SK-N-SH (cell line): ENCODE results near the gene FAM227B. TPM values are rescaled to one million over a fixed set of nuclear protein-coding genes. Genes with fewer than 3 reads are reported as not detected.

Experiments
- CTCF ChIA-PET: fragments of 300-600, 350-600 bp; formaldehyde crosslinking; extraction: SDS; loops from one replicate; lab custom pipeline; 2021; lab: Yijun Ruan, JAX
- POLR2A ChIA-PET: fragments of 350-600 bp; sonication (Branson Sonifier 250); formaldehyde crosslinking; extraction: SDS; loops from one replicate; lab custom pipeline; 2020; ENCODE audit warnings: antibody characterized with exemption, inconsistent platforms; lab: Yijun Ruan, JAX
- DNase-seq: peaks from one replicate; pipeline ENCODE4 v3.0.0; 2012
- H2AFZ ChIP-seq: fragments of 200-600 bp; sonication (generic); 2 replicates; pipeline ENCODE4 v1.8.1; 2016; ENCODE audit warnings: antibody characterized with exemption, mild to moderate bottlenecking, low read depth
- H3F3A ChIP-seq: fragments of 200-600 bp; sonication (generic); replicated peaks from 2 replicates; pipeline ENCODE3; 2016; ENCODE audit warnings: antibody characterized with exemption, mild to moderate bottlenecking; ENCODE audit not compliant: insufficient read depth
- H3K27ac ChIP-seq, 2 experiments: fragments of 200-500 bp in 1 of 2; fragments of 200-600 bp in 1 of 2; sonication (Bioruptor generic) in 1 of 2; sonication (generic), shearing (Covaris generic) in 1 of 2; 2 replicates each; pipeline versions ENCODE4 v1.5.1 to v1.6.1; 2014 to 2016; ENCODE audit warnings: low read depth in 2 of 2, inconsistent platforms in 1 of 2, low read length in 1 of 2, mild to moderate bottlenecking in 1 of 2, mixed read lengths in 1 of 2
- H3K27me3 ChIP-seq: fragments of 200-600 bp; sonication (generic), shearing (Covaris generic); 2 replicates; pipeline ENCODE4 v1.6.1; 2016; ENCODE audit warnings: mixed run types; ENCODE audit not compliant: insufficient read depth
- H3K36me3 ChIP-seq, 2 experiments: fragments of 200-500 bp in 1 of 2; fragments of 200-600 bp in 1 of 2; sonication (Bioruptor generic) in 1 of 2; sonication (generic) in 1 of 2; replicated peaks in 1 of 2; 2 replicates each; pipeline versions ENCODE3 to v1.5.1; 2014 to 2016; ENCODE audit warnings: low read length in 1 of 2, mild to moderate bottlenecking in 1 of 2; ENCODE audit not compliant: insufficient read depth in 2 of 2, control insufficient read depth in 1 of 2
- H3K4me1 ChIP-seq, 2 experiments: fragments of 200-500 bp in 1 of 2; fragments of 200-600 bp in 1 of 2; sonication (Bioruptor generic) in 1 of 2; sonication (generic), shearing (Covaris generic) in 1 of 2; 2 replicates each; pipeline versions ENCODE4 v1.5.1 to v1.6.1; 2014 to 2016; ENCODE audit warnings: low read depth in 1 of 2, low read length in 1 of 2, mixed run types in 1 of 2; ENCODE audit not compliant: insufficient read depth in 2 of 2, control insufficient read depth in 1 of 2
- H3K4me2 ChIP-seq: fragments of 200-600 bp; sonication (generic), shearing (Covaris generic); 2 replicates; pipeline ENCODE4 v1.6.1; 2017; ENCODE audit warnings: mixed run types
- H3K4me3 ChIP-seq, 2 experiments: fragments of 200-500 bp in 1 of 2; fragments of 200-600 bp in 1 of 2; sonication (Bioruptor generic) in 1 of 2; sonication (generic), shearing (Covaris generic) in 1 of 2; 2 replicates each; pipeline versions ENCODE4 v1.5.1 to v1.8.1; 2014 to 2016; ENCODE audit warnings: low read depth in 2 of 2, inconsistent platforms in 1 of 2, low read length in 1 of 2, mild to moderate bottlenecking in 1 of 2, mixed read lengths in 1 of 2, moderate library complexity in 1 of 2
- H3K79me2 ChIP-seq: fragments of 200-600 bp; sonication (generic); 2 replicates; pipeline ENCODE4 v1.8.1; 2017; ENCODE audit warnings: mild to moderate bottlenecking; ENCODE audit not compliant: insufficient read depth
- H3K9ac ChIP-seq: fragments of 200-600 bp; sonication (generic); 2 replicates; pipeline ENCODE4 v1.6.1; 2017; ENCODE audit warnings: mixed run types
- H3K9me2 ChIP-seq: fragments of 200-600 bp; sonication (generic); 2 replicates; pipeline ENCODE4 v1.6.1; 2017; ENCODE audit warnings: mixed run types
- H3K9me3 ChIP-seq: fragments of 200-600 bp; sonication (generic); 2 replicates; pipeline ENCODE4 v1.6.1; 2017; ENCODE audit warnings: mixed run types, mild to moderate bottlenecking, moderate library complexity
- H4K20me1 ChIP-seq: fragments of 200-600 bp; sonication (generic); 2 replicates; pipeline ENCODE4 v1.6.1; 2017; ENCODE audit warnings: mild to moderate bottlenecking, mixed run types; ENCODE audit not compliant: insufficient read depth
- ELF1 ChIP-seq: IDR thresholded peaks from 2 replicates; pipeline ENCODE4 v1.4.0; 2012
- EZH2phosphoT487 ChIP-seq: fragments of 200-600 bp; sonication (generic); IDR thresholded peaks from 2 replicates; pipeline ENCODE4 v1.6.1; 2017; ENCODE audit warnings: low read depth, mixed run types, mild to moderate bottlenecking, antibody characterized with exemption, moderate library complexity, borderline replicate concordance
- FOXJ3 ChIP-seq: sonication (generic); formaldehyde crosslinking; IDR thresholded peaks from 2 replicates; pipeline ENCODE4 v1.5.1; 2020; ENCODE audit warnings: mild to moderate bottlenecking, missing genetic modification reagents
- IRF3 ChIP-seq: fragments of 150-350 bp; IDR thresholded peaks from 2 replicates; pipeline ENCODE4 v1.6.1; 2016; ENCODE audit warnings: mild to moderate bottlenecking, low read depth, low read length
- JUND ChIP-seq: IDR thresholded peaks from 2 replicates; pipeline ENCODE4 v1.4.0; 2012
- MEF2A ChIP-seq: IDR thresholded peaks from 2 replicates; pipeline ENCODE4 v1.4.0; 2012; ENCODE audit warnings: low read depth, borderline replicate concordance
- NFIC ChIP-seq: IDR thresholded peaks from 2 replicates; pipeline ENCODE4 v1.4.0; 2012; ENCODE audit warnings: borderline replicate concordance
- NRF1 ChIP-seq: IDR thresholded peaks from 2 replicates; pipeline ENCODE4 v1.6.1; 2012; ENCODE audit warnings: low read depth, mild to moderate bottlenecking, low read length
- PBX3 ChIP-seq: IDR thresholded peaks from 2 replicates; pipeline ENCODE4; 2012
- POLR2AphosphoS5 ChIP-seq: IDR thresholded peaks from 2 replicates; pipeline ENCODE4 v1.6.1; 2012; ENCODE audit warnings: low read depth, low read length
- RCOR1 ChIP-seq: fragments of 150-350 bp; IDR thresholded peaks from 2 replicates; pipeline ENCODE4 v1.6.1; 2017; ENCODE audit warnings: antibody characterized with exemption, low read length
- REST ChIP-seq: IDR thresholded peaks from 2 replicates; pipeline ENCODE4 v1.6.1; 2012; ENCODE audit warnings: mild to moderate bottlenecking, low read depth, low read length, moderate library complexity
- RFX5 ChIP-seq: IDR thresholded peaks from 2 replicates; pipeline ENCODE4 v1.6.1; 2012; ENCODE audit warnings: mild to moderate bottlenecking, improper control_type of control experiment, low read length
- SIN3A ChIP-seq: IDR thresholded peaks from 2 replicates; pipeline ENCODE4 v1.6.1; 2012; ENCODE audit warnings: low read depth, mild to moderate bottlenecking, low read length, moderate library complexity, borderline replicate concordance
- SMC3 ChIP-seq: IDR thresholded peaks from 2 replicates; pipeline ENCODE4 v1.6.1; 2012; ENCODE audit warnings: low read depth, low read length, improper control_type of control experiment
- USF2 ChIP-seq: fragments of 150-350 bp; IDR thresholded peaks from 2 replicates; pipeline ENCODE4 v1.6.1; 2017; ENCODE audit warnings: antibody characterized with exemption, low read length, low read depth, borderline replicate concordance
- YY1 ChIP-seq: IDR thresholded peaks from 2 replicates; pipeline ENCODE4 v1.4.0; 2012; ENCODE audit warnings: low read depth, mild to moderate bottlenecking
- ZBTB33 ChIP-seq: IDR thresholded peaks from 2 replicates; pipeline ENCODE4 v1.4.0; 2012; ENCODE audit warnings: low read depth, borderline replicate concordance
- WGBS: methylation state at CpG from one replicate; pipeline ENCODE4 v1.1.6; 2017; ENCODE audit warnings: low lambda C conversion rate; 5-methylcytosine and 5-hydroxymethylcytosine counted together
- polyA plus RNA-seq, 3 experiments: library from polyadenylated mRNA; depleted of rRNA; stranded (reverse); fragments of >200 nt; gene quantifications; 2 replicates each; pipeline ENCODE4 v1.2.3, GENCODE V29; 2012

FAM227B gene
- polyA plus RNA-seq, 1 of the 3 experiments (the other 2 are of a cell fraction) = 4.4 TPM

- CTCF ChIA-PET = no interaction called here
- WGBS = 100% methylated on average over 1 of the region's 1 CpG
Measured at GRCh38 chr15:49573421-49573820, 47.2 kb downstream of the FAM227B start.

More at GRCh38 chr15:49573421-49573820, 47.2 kb downstream of the FAM227B start:
- H3K27me3 ChIP-seq = no peaks in the 10 kb centered on the region
- H3F3A ChIP-seq = no peaks in the 10 kb centered on the region
- H3K9me3 ChIP-seq = no peaks in the 10 kb centered on the region
- no peak overlapping the region for H3K4me3 ChIP-seq
- H3K27ac ChIP-seq = no peak overlapping the region
- H3K9me2 ChIP-seq = no peaks in the 10 kb centered on the region
- DNase-seq = no peak
- H3K79me2 ChIP-seq = no peaks in the 10 kb centered on the region
- H3K4me1 ChIP-seq = no peaks in the 10 kb centered on the region
- H3K36me3 ChIP-seq = peaks cover 0 to 2% of the 10 kb centered on the region in 2 experiments
- H3K4me2 ChIP-seq = no peak overlapping the region
- H3K9ac ChIP-seq = no peak overlapping the region
- no peaks in the 10 kb centered on the region for H4K20me1 ChIP-seq
- POLR2A ChIA-PET = no interaction called here
- TF ChIP-seq USF2 (no peak), IRF3 (no peak), JUND (no peak), PBX3 (no peak), RCOR1 (no peak), MEF2A (no peak), POLR2AphosphoS5 (no peak), EZH2phosphoT487 (no peak), NFIC (no peak), SMC3 (no peak), YY1 (no peak), ZBTB33 (no peak), NRF1 (no peak), SIN3A (no peak), REST (no peak), FOXJ3 (CRISPR knock-in tag) (no peak), RFX5 (no peak), ELF1 (no peak)
- TF ChIP-seq, all 33 proteins: peak for 0
- H2AFZ ChIP-seq = no peak overlapping the region
